IMR-90 (cell line): Measurements from ENCODE around the gene NELL1. TPM values are rescaled to one million over a fixed set of nuclear protein-coding genes. Genes with fewer than 3 reads are reported as not detected.

Source experiments
- ATAC-seq: fragments of 200-7000 bp; cut with Tn5 transposase; 2 replicates; pipeline ENCODE4 v1.9.1; 2020; ENCODE audit warnings: low read depth, mild to moderate bottlenecking, moderate library complexity
- BruUV-seq: library from RNA; stranded (reverse); fragments of 400-500 nt; replicated peaks from 2 replicates; lab custom pipeline; 2021; lab: Mats Ljungman, UMichigan
- CTCF ChIA-PET: fragments of 300-600 bp; formaldehyde crosslinking; extraction: SDS; loops from one replicate; lab custom pipeline; 2021; ENCODE audit warnings: antibody characterized with exemption; lab: Yijun Ruan, JAX
- POLR2A ChIA-PET: fragments of 300-600 bp; sonication (Branson Sonifier 250); formaldehyde crosslinking; loops from one replicate; lab custom pipeline; 2022; ENCODE audit warnings: antibody characterized with exemption; ENCODE audit not compliant: unreplicated experiment; lab: Charles Lee
- DNase-seq: peaks from one replicate; pipeline ENCODE4 v3.0.0; 2013
- H2AFZ ChIP-seq: replicated peaks from 2 replicates; pipeline ENCODE3; 2013; ENCODE audit warnings: low read length, mild to moderate bottlenecking; ENCODE audit not compliant: poor library complexity
- H2AK5ac ChIP-seq: 2 replicates; pipeline ENCODE4 v1.6.1; 2013; ENCODE audit warnings: low read depth, low read length, inconsistent platforms
- H2AK9ac ChIP-seq: replicated peaks from 2 replicates; pipeline ENCODE3; 2013; ENCODE audit warnings: mild to moderate bottlenecking, low read depth, low read length, moderate library complexity; ENCODE audit not compliant: poor library complexity
- H2BK120ac ChIP-seq: 2 replicates; pipeline ENCODE4 v1.6.1; 2013; ENCODE audit warnings: low read depth, low read length, inconsistent platforms
- H2BK15ac ChIP-seq: 3 replicates; pipeline ENCODE4 v1.6.1; 2013; ENCODE audit warnings: low read depth, low read length, inconsistent platforms
- H2BK20ac ChIP-seq: 2 replicates; pipeline ENCODE4 v1.6.1; 2013; ENCODE audit warnings: low read depth, mild to moderate bottlenecking, inconsistent platforms, low read length, moderate library complexity
- H2BK5ac ChIP-seq: 2 replicates; pipeline ENCODE4 v1.6.1; 2013; ENCODE audit warnings: mild to moderate bottlenecking, low read depth, low read length, inconsistent platforms; ENCODE audit not compliant: poor library complexity, severe bottlenecking
- H3K14ac ChIP-seq: replicated peaks from 2 replicates; pipeline ENCODE4 v1.6.1; 2013; ENCODE audit warnings: low read depth, low read length, inconsistent platforms
- H3K18ac ChIP-seq: 2 replicates; pipeline ENCODE4 v1.6.1; 2013; ENCODE audit warnings: low read depth, low read length, control low read depth
- H3K23ac ChIP-seq: 2 replicates; pipeline ENCODE4 v1.6.1; 2013; ENCODE audit warnings: low read depth, low read length, inconsistent platforms
- H3K27ac ChIP-seq: 2 replicates; pipeline ENCODE4 v1.5.1; 2013; ENCODE audit warnings: mild to moderate bottlenecking, control low read depth, low read length; ENCODE audit not compliant: insufficient read depth
- H3K27me3 ChIP-seq: 2 replicates; pipeline ENCODE4 v1.6.1; 2013; ENCODE audit warnings: low read length; ENCODE audit not compliant: control insufficient read depth, insufficient read depth
- H3K36me3 ChIP-seq: 2 replicates; pipeline ENCODE4 v1.6.1; 2013; ENCODE audit warnings: low read length, mixed read lengths; ENCODE audit not compliant: control insufficient read depth, insufficient read depth
- H3K4ac ChIP-seq: 2 replicates; pipeline ENCODE4 v1.6.1; 2013; ENCODE audit warnings: low read depth, low read length, inconsistent platforms
- H3K4me1 ChIP-seq: 2 replicates; pipeline ENCODE4 v1.6.1; 2013; ENCODE audit warnings: low read length, mixed read lengths; ENCODE audit not compliant: control insufficient read depth, insufficient read depth
- H3K4me2 ChIP-seq: 2 replicates; pipeline ENCODE4 v1.6.1; 2013; ENCODE audit warnings: low read depth, mild to moderate bottlenecking, control low read depth, low read length, moderate library complexity
- H3K4me3 ChIP-seq: 2 replicates; pipeline ENCODE4 v1.5.1; 2013; ENCODE audit warnings: low read depth, mild to moderate bottlenecking, control low read depth, low read length, moderate library complexity; ENCODE audit not compliant: insufficient read depth
- H3K56ac ChIP-seq: 2 replicates; pipeline ENCODE4 v1.6.1; 2013; ENCODE audit warnings: low read length, inconsistent platforms; ENCODE audit not compliant: insufficient read depth; ENCODE audit errors: extremely low read depth
- H3K79me1 ChIP-seq, 2 experiments: 2 replicates each; pipeline ENCODE4 v1.6.1; 2013; ENCODE audit warnings: low read length in 2 of 2, inconsistent platforms in 1 of 2, low read depth in 1 of 2
- H3K9ac ChIP-seq: 2 replicates; pipeline ENCODE4 v1.6.1; 2013; ENCODE audit warnings: low read depth, low read length, control low read depth
- H3K9me1 ChIP-seq: 2 replicates; pipeline ENCODE4 v1.6.1; 2013; ENCODE audit warnings: low read length, inconsistent platforms; ENCODE audit not compliant: insufficient read depth
- H3K9me3 ChIP-seq: 2 replicates; pipeline ENCODE4 v1.6.1; 2013; ENCODE audit warnings: low read length; ENCODE audit not compliant: control insufficient read depth, insufficient read depth
- H4K20me1 ChIP-seq: 2 replicates; pipeline ENCODE4 v1.6.1; 2013; ENCODE audit warnings: low read length, inconsistent platforms; ENCODE audit not compliant: insufficient read depth
- H4K5ac ChIP-seq: 2 replicates; pipeline ENCODE4 v1.6.1; 2013; ENCODE audit warnings: mild to moderate bottlenecking, low read depth, low read length, control low read depth
- H4K8ac ChIP-seq, 2 experiments: 2 replicates each; pipeline ENCODE4 v1.6.1; 2013; ENCODE audit warnings: low read depth in 2 of 2, low read length in 2 of 2, control low read depth in 1 of 2, inconsistent platforms in 1 of 2
- H4K91ac ChIP-seq: 2 replicates; pipeline ENCODE4 v1.6.1; 2013; ENCODE audit warnings: low read depth, low read length, inconsistent platforms; ENCODE audit not compliant: insufficient read depth
- BHLHE40 ChIP-seq: fragments of 150-350 bp; IDR thresholded peaks from 2 replicates; pipeline ENCODE4 v1.6.1; 2016; ENCODE audit warnings: mild to moderate bottlenecking, low read depth, low read length
- CEBPB ChIP-seq: IDR thresholded peaks from 2 replicates; pipeline ENCODE4 v1.6.1; 2012; ENCODE audit warnings: low read depth, low read length, improper control_type of control experiment
- CHD1 ChIP-seq: IDR thresholded peaks from 2 replicates; pipeline ENCODE4 v1.6.1; 2012; ENCODE audit warnings: low read depth, low read length, improper control_type of control experiment
- CTCF ChIP-seq: conservative IDR thresholded peaks from 2 replicates; pipeline ENCODE4 v1.5.1; 2012; ENCODE audit warnings: mild to moderate bottlenecking, low read depth, low read length, improper control_type of control experiment
- ELK1 ChIP-seq: fragments of 150-350 bp; IDR thresholded peaks from 2 replicates; pipeline ENCODE4 v1.6.1; 2016; ENCODE audit warnings: low read depth, mild to moderate bottlenecking, low read length, moderate library complexity, borderline replicate concordance
- FOS ChIP-seq: fragments of 150-350 bp; IDR thresholded peaks from 2 replicates; pipeline ENCODE4 v1.6.1; 2016; ENCODE audit warnings: low read depth, low read length
- MAFK ChIP-seq: IDR thresholded peaks from 2 replicates; pipeline ENCODE4 v1.6.1; 2012; ENCODE audit warnings: low read depth, low read length, improper control_type of control experiment
- RCOR1 ChIP-seq: IDR thresholded peaks from 2 replicates; pipeline ENCODE4 v1.6.1; 2012; ENCODE audit warnings: mild to moderate bottlenecking, low read length, improper control_type of control experiment; ENCODE audit not compliant: insufficient replicate concordance
- RFX5 ChIP-seq: IDR thresholded peaks from 2 replicates; pipeline ENCODE4 v1.8.0; 2012; ENCODE audit warnings: low read depth, mild to moderate bottlenecking, low read length, moderate library complexity
- SMC3 ChIP-seq: fragments of 150-350 bp; IDR thresholded peaks from 2 replicates; pipeline ENCODE4 v1.6.1; 2016; ENCODE audit warnings: low read depth, mild to moderate bottlenecking, antibody characterized with exemption, low read length, moderate library complexity
- WGBS, 2 experiments: methylation state at CpG; one replicate each; pipeline versions ENCODE4 v1.1.5 to v1.1.7; 2013; ENCODE audit warnings: missing lambda C conversion rate in 2 of 2; ENCODE audit not compliant: insufficient read length in 1 of 2; ENCODE audit errors: extremely low coverage in 2 of 2; 5-methylcytosine and 5-hydroxymethylcytosine counted together
- dilution Hi-C: fragments of 300-500 bp; cut with HindIII; formaldehyde crosslinking; loops from one replicate; pipeline ENCODE4 v1.14.3; 2018; ENCODE audit warnings: low sequenced_read_pairs; ENCODE audit not compliant: unreplicated experiment
- in situ Hi-C: fragments of 300-500 bp; cut with MboI; formaldehyde crosslinking; loops from 3 replicates; pipeline ENCODE4 v1.14.3; 2019; ENCODE audit warnings: low sequenced_read_pairs, inconsistent platforms, mixed read lengths
- intact Hi-C: fragments of 100-400 bp; cut with micrococcal nuclease; formaldehyde crosslinking; loops from 2 replicates; pipeline ENCODE4 v1.10.0; 2022
- polyA plus RNA-seq, 3 experiments: library from polyadenylated mRNA; depleted of rRNA; stranded (reverse); fragments of >200 nt; gene quantifications; 2 replicates each; pipeline ENCODE4 v1.2.3, GENCODE V29; 2012; ENCODE audit warnings: low replicate concordance in 1 of 3
- total RNA-seq: library from RNA; depleted of rRNA; stranded (reverse); fragments of >200 nt; gene quantifications from 2 replicates; pipeline ENCODE4 v1.2.3, GENCODE V29; 2012

Gene NELL1
- total and polyA plus RNA-seq, 2 of the 4 experiments (the other 2 are of a cell fraction) = not detected

- H3K79me1 ChIP-seq = no peaks in the 10 kb centered on the region
- H4K20me1 ChIP-seq = no peaks in the 10 kb centered on the region
- WGBS, 2 experiments = no CpG with 5 or more reads among the region's 5 CpGs
- no peak overlapping the region for H2AK5ac ChIP-seq
- H3K4me1 ChIP-seq = no peaks in the 10 kb centered on the region
- no peak overlapping the region for H2BK5ac ChIP-seq
- ChIA-PET CTCF (no interaction called here), POLR2A (no interaction called here)
- H4K8ac ChIP-seq = no peak overlapping the region
- no peak overlapping the region for H3K27ac ChIP-seq
- H3K23ac ChIP-seq = no peak overlapping the region
- H2AK9ac ChIP-seq = no peak overlapping the region
- no peak overlapping the region for H4K5ac ChIP-seq
- dilution Hi-C loops (no loop called here), intact Hi-C loops (no loop called here), in situ Hi-C loops (no loop called here)
- ATAC-seq = no peak
- H3K9me3 ChIP-seq = peaks cover 9% of the 10 kb centered on the region
- no peak overlapping the region for H3K18ac ChIP-seq
- no peak overlapping the region for H3K9ac ChIP-seq
- H3K56ac ChIP-seq = no peak overlapping the region
- no peak overlapping the region for H3K4me2 ChIP-seq
- no peaks in the 10 kb centered on the region for H3K27me3 ChIP-seq
- no peak for DNase-seq
- no TSS peak for BruUV-seq
- H2BK20ac ChIP-seq = no peak overlapping the region
- no peaks in the 10 kb centered on the region for H3K9me1 ChIP-seq
- no peak overlapping the region for H3K4ac ChIP-seq
- no peak overlapping the region for H4K91ac ChIP-seq
- H2BK120ac ChIP-seq = no peak overlapping the region
- no peak for TF ChIP-seq MAFK
- TF ChIP-seq SMC3 = no peak
- TF ChIP-seq CEBPB = no peak
- TF ChIP-seq RFX5 = no peak
- no peak for TF ChIP-seq ELK1
- TF ChIP-seq CHD1 = no peak
- no peak for TF ChIP-seq FOS
- no peak for TF ChIP-seq CTCF
- no peak for TF ChIP-seq RCOR1
- TF ChIP-seq BHLHE40 = no peak
- H2BK15ac ChIP-seq = no peak overlapping the region
- H3K36me3 ChIP-seq = no peaks in the 10 kb centered on the region
- no peak overlapping the region for H3K4me3 ChIP-seq
- H3K14ac ChIP-seq = no peak overlapping the region
- H2AFZ ChIP-seq = no peak overlapping the region
These were observed 871.9 kb downstream of the NELL1 start for GRCh38 chr11:21541187-21541751.
